PC-3 (cell line): ENCODE data around the gene SIGLEC15. TPM values are rescaled to one million over a fixed set of nuclear protein-coding genes. Genes with fewer than 3 reads are reported as not detected.

ENCODE experiments used
- ATAC-seq: fragments of 200-7000 bp; cut with Tn5 transposase; 2 replicates; pipeline ENCODE4 v1.9.1; 2020; ENCODE audit warnings: mild to moderate bottlenecking, moderate library complexity
- BruUV-seq: library from RNA; stranded (reverse); fragments of 400-500 nt; replicated peaks from 2 replicates; lab custom pipeline; 2021; lab: Mats Ljungman, UMichigan
- CTCF ChIA-PET: fragments of 300-600 bp; sonication (Branson Sonifier 250); formaldehyde crosslinking; loops from one replicate; lab custom pipeline; 2022; ENCODE audit warnings: antibody characterized with exemption; lab: Charles Lee
- POLR2A ChIA-PET: fragments of 300-600 bp; sonication (Branson Sonifier 250); formaldehyde crosslinking; loops from one replicate; lab custom pipeline; 2022; ENCODE audit warnings: antibody characterized with exemption; ENCODE audit not compliant: unreplicated experiment; lab: Charles Lee
- DNase-seq: peaks from one replicate; pipeline ENCODE4 v3.0.0-alpha.2; 2015
- H2AFZ ChIP-seq: fragments of 300-600 bp; sonication (generic); 2 replicates; pipeline ENCODE4 v1.6.0; 2016; ENCODE audit warnings: antibody characterized with exemption, low read length
- H3F3A ChIP-seq: fragments of 300-600 bp; sonication (generic); one replicate; pipeline ENCODE4 v1.6.0; 2017; ENCODE audit warnings: antibody characterized with exemption, low read length, control low read depth, mild to moderate bottlenecking; ENCODE audit not compliant: unreplicated experiment
- H3K27ac ChIP-seq: fragments of 300-600 bp; sonication (generic); 2 replicates; pipeline ENCODE4 v1.5.1; 2016; ENCODE audit warnings: mild to moderate bottlenecking, low read length
- H3K27me3 ChIP-seq: fragments of 300-600 bp; sonication (generic); 2 replicates; pipeline ENCODE4 v1.6.1; 2016; ENCODE audit warnings: low read length, mixed read lengths
- H3K36me3 ChIP-seq: fragments of 300-600 bp; sonication (generic); 2 replicates; pipeline ENCODE4 v1.6.1; 2016; ENCODE audit warnings: low read depth, mixed run types, low read length, mixed read lengths
- H3K4me1 ChIP-seq: fragments of 300-600 bp; sonication (generic); 2 replicates; pipeline ENCODE4 v1.5.1; 2016; ENCODE audit warnings: low read length; ENCODE audit not compliant: insufficient read depth
- H3K4me2 ChIP-seq: fragments of 300-600 bp; sonication (generic); 2 replicates; pipeline ENCODE4 v1.6.0; 2016; ENCODE audit warnings: low read length
- H3K4me3 ChIP-seq: fragments of 300-600 bp; sonication (generic); 2 replicates; pipeline ENCODE4 v1.5.1; 2016; ENCODE audit warnings: mild to moderate bottlenecking, low read length, mixed read lengths
- H3K79me2 ChIP-seq: fragments of 300-600 bp; sonication (generic); 2 replicates; pipeline ENCODE4 v1.6.1; 2017; ENCODE audit warnings: low read length, mixed read lengths
- H3K9ac ChIP-seq: fragments of 300-600 bp; sonication (generic); 2 replicates; pipeline ENCODE4 v1.6.0; 2016; ENCODE audit warnings: mild to moderate bottlenecking, low read length
- H3K9me2 ChIP-seq: fragments of 300-600 bp; sonication (generic); replicated peaks from 2 replicates; pipeline ENCODE4 v1.6.1; 2016; ENCODE audit warnings: mixed run types, low read length, mixed read lengths
- H3K9me3 ChIP-seq: fragments of 300-600 bp; sonication (generic); 2 replicates; pipeline ENCODE4 v1.6.1; 2016; ENCODE audit warnings: low read length, mixed read lengths
- H4K20me1 ChIP-seq: fragments of 300-600 bp; sonication (generic); 2 replicates; pipeline ENCODE4 v1.6.1; 2016; ENCODE audit warnings: low read length, mixed read lengths
- EZH2 ChIP-seq: fragments of 300-600 bp; sonication (generic); IDR thresholded peaks from one replicate; pipeline ENCODE4 v1.6.1; 2017; ENCODE audit warnings: antibody characterized with exemption, mild to moderate bottlenecking, low read length; ENCODE audit not compliant: unreplicated experiment
- EZH2phosphoT487 ChIP-seq: fragments of 300-600 bp; sonication (generic); IDR thresholded peaks from 2 replicates; pipeline ENCODE4 v1.6.1; 2018; ENCODE audit warnings: mild to moderate bottlenecking, antibody characterized with exemption, low read length, borderline replicate concordance
- intact Hi-C: fragments of 100-400 bp; cut with micrococcal nuclease; formaldehyde crosslinking; loops from 2 replicates; pipeline ENCODE4 v1.9.0; 2023
- total RNA-seq: library from RNA; depleted of rRNA; stranded (reverse); fragments of >200 nt; gene quantifications from 2 replicates; pipeline ENCODE4 v1.2.3, GENCODE V29; 2014
- TF ChIP-seq, protein P1 (sequence below): fragments of 300-600 bp; sonication (generic); conservative IDR thresholded peaks from 2 replicates; pipeline ENCODE4 v1.5.1; 2017; ENCODE audit warnings: antibody characterized with exemption, low read depth, mild to moderate bottlenecking, low read length

SIGLEC15 gene
- total RNA-seq, 1 experiment from 2014 or later, result 2.0 TPM

DNA sequence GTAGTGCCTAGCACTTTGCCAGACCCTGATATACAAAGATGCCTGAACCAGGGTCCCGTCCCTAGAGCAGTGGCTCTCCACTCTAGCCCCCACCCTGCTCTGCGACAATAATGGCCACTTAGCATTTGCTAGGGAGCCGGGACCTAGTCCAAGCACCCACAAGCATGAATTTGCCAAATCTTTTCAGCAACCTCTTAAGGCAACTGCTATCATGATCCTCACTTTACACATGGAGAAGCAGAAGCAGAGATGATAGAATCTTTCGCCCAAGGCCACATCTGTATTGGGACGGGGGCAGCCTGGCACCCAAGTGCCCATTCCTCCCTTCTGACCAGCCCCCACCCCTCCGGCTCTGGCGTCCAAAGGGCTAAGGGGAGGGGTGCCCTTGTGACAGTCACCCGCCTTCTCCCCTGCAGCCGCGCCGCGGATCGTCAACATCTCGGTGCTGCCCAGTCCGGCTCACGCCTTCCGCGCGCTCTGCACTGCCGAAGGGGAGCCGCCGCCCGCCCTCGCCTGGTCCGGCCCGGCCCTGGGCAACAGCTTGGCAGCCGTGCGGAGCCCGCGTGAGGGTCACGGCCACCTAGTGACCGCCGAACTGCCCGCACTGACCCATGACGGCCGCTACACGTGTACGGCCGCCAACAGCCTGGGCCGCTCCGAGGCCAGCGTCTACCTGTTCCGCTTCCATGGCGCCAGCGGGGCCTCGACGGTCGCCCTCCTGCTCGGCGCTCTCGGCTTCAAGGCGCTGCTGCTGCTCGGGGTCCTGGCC is 13.0 kb downstream of the SIGLEC15 start:
- POLR2A ChIA-PET, result no interaction called here
- no peak for ATAC-seq

DNA sequence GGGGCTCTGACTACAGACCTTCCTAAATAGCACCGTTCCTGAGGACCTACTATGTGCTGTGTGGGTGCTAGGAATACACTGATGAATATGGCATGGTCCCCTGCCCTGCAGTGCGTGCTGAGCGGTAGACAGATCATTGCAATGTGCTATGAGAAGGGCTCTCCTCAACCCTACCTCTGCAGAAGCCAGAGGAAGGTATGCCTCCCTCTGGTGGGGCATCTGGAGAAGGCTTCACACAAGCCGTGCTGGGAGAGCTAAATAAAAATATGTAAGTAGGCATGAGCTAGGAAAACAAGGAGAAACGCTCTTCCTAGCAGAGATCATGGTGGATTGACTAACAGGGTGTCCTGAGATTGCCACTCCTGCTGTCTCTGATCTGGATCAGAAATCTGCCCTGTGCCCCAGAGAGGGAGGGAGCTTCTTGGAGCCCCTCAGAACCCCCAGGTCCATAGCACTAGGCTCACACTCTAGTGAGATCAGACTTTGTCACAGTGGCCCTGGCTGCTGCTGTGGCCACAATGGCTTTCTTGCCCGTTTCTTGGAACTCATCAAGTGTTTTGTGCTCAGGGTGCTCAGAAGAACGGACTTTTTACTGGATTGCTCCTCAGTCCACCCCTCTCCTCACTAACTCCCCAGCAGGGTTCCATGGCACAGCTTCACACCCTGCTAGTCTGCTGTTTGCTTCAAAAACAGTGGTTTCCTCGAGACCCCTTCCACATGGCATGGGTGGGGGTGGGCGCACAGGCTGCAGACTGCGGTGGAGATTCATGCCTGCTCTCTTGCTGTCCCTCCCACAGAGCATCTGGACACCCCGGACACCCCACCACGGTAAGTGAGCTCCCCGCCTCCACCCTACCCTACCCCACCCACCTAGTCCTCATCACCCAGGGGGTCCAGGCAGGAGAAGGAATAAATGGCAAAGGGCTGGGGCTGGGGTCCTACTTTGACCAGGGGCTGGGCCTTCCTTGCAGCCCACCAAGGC is 14.2 kb downstream of the SIGLEC15 start:
- intact Hi-C loops, result loop anchor here (1.0 to 2.0 kb wide), 4 partner anchors 37 to 148 kb away; no protein-coding TSS in a partner anchor
- Histone ChIP-seq H3K9me2 (no peaks in the 10 kb centered on the region), H3K36me3 (no peaks in the 10 kb centered on the region), H3K27ac (no peak overlapping the region), H3K4me2 (no peak overlapping the region), H3K27me3 (no peaks in the 10 kb centered on the region), H4K20me1 (no peaks in the 10 kb centered on the region), H3K79me2 (no peaks in the 10 kb centered on the region), H3K4me3 (no peak overlapping the region), H3F3A (no peaks in the 10 kb centered on the region), H3K9ac (no peak overlapping the region), H3K4me1 (peaks cover 5% of the 10 kb centered on the region; the same call in 1 of the 2 replicates), H3K9me3 (no peaks in the 10 kb centered on the region), H2AFZ (no peak overlapping the region)
- peak; percentile 89 for ATAC-seq
- BruUV-seq, result no TSS peak
- POLR2A ChIA-PET, result interaction anchor here (0.6 kb wide), 1 partner anchor 75 kb away, joined by 3 read pairs; no protein-coding TSS in a partner anchor
- peak; percentile 62 for DNase-seq
- TF ChIP-seq EZH2phosphoT487, result no peak
- TF ChIP-seq, protein P1, sequence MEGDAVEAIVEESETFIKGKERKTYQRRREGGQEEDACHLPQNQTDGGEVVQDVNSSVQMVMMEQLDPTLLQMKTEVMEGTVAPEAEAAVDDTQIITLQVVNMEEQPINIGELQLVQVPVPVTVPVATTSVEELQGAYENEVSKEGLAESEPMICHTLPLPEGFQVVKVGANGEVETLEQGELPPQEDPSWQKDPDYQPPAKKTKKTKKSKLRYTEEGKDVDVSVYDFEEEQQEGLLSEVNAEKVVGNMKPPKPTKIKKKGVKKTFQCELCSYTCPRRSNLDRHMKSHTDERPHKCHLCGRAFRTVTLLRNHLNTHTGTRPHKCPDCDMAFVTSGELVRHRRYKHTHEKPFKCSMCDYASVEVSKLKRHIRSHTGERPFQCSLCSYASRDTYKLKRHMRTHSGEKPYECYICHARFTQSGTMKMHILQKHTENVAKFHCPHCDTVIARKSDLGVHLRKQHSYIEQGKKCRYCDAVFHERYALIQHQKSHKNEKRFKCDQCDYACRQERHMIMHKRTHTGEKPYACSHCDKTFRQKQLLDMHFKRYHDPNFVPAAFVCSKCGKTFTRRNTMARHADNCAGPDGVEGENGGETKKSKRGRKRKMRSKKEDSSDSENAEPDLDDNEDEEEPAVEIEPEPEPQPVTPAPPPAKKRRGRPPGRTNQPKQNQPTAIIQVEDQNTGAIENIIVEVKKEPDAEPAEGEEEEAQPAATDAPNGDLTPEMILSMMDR, result peak; percentile 61
- CTCF ChIA-PET, result interaction anchor here (0.6 to 1.0 kb wide), 5 partner anchors 9 to 117 kb away, joined by 4 to 8 read pairs (median 5); no protein-coding TSS in a partner anchor

More for the DNA sequence above, 13.0 kb downstream of the SIGLEC15 start:
- no peaks in the 10 kb centered on the region for H3K36me3 ChIP-seq
- H3K27me3 ChIP-seq, result no peaks in the 10 kb centered on the region
- no peaks in the 10 kb centered on the region for H4K20me1 ChIP-seq
- no peaks in the 10 kb centered on the region for H3K79me2 ChIP-seq
- TF ChIP-seq EZH2 (no peak), EZH2phosphoT487 (no peak)
- TF ChIP-seq, protein P1, result no peak
- no peak for DNase-seq
- BruUV-seq, result no TSS peak
- no peak overlapping the region for H3K9ac ChIP-seq
- H3K4me2 ChIP-seq, result no peak overlapping the region
- H3K4me3 ChIP-seq, result no peak overlapping the region
- intact Hi-C loops, result loop anchor here (1.0 to 2.0 kb wide), 4 partner anchors 36 to 147 kb away; no protein-coding TSS in a partner anchor
- peaks cover 7% of the 10 kb centered on the region; the same call in 1 of the 2 replicates for H3K4me1 ChIP-seq
- H3K27ac ChIP-seq, result no peak overlapping the region
- no peak overlapping the region for H2AFZ ChIP-seq
- CTCF ChIA-PET, result no interaction called here
- no peaks in the 10 kb centered on the region for H3K9me2 ChIP-seq
- no peaks in the 10 kb centered on the region for H3K9me3 ChIP-seq
- H3F3A ChIP-seq, result no peaks in the 10 kb centered on the region
